NCI-H526 treated with DMSO at 0.1 percent for 48 hours (cell line): ENCODE measurements around the gene COX4I1.

ENCODE experiments used
- DNase-seq: peaks from one replicate; lab custom pipeline; 2025; lab: John Stamatoyannopoulos, UW

COX4I1 gene

DNA sequence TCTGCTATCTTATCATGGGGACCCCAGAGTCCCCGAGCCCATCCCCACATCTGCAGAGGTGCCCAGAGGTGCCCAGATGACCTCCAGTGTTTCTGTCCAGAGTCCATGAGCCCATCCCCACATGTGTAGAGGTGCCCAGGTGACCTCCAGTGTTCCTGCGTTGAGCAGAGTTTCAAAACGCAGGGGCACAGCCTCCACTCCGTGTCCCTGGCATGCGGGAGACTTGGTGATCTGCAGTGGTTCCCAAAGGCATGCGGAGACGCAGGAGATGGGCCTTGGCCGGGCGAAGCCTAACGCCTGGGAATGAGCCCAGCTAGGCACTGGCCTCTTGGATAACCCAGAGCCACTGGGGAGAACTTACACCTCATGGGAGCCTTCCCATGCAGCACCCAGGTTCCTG, 41.3 kb downstream of the COX4I1 start:
- no peak for DNase-seq

DNA sequence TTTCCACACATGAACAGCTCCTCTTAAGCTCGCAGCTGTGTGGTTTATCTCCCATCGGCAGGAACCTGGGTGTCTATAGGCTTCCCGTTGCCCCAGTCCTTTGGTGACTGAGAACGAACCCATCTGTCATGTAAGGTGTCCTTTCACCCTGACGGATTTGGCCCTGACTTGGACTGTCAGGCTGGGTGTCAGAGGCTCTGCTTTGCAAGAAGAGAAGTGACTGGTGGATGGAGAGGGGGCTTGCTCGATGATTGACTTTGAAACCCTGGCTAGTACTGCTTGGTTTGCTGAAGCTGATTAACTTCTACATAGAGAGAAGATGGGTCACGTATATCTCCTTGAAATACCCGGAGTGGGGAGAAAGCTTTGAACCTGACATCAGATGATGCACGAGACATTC, 42.9 kb downstream of the COX4I1 start:
- DNase-seq, result no peak

DNA sequence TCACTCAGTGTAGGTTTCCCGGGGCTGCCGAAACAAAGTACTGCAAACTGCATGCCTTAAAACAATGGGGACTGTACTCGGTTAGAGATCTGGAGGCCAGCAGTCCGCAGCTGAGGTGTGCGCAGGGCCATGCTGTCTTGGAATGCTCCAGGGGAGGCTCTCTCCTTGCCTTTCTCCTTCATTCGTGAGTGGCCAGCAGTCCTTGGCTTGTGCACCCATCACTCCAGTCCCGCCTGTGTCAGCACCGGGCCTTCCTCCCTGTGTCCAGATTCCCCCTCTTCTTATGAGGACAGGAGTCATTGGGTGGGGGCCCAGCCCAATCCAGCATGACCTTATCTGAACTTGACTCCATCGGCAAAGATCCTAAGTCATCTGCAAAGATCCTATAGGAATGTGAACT, 43.4 kb downstream of the COX4I1 start:
- no peak for DNase-seq

DNA sequence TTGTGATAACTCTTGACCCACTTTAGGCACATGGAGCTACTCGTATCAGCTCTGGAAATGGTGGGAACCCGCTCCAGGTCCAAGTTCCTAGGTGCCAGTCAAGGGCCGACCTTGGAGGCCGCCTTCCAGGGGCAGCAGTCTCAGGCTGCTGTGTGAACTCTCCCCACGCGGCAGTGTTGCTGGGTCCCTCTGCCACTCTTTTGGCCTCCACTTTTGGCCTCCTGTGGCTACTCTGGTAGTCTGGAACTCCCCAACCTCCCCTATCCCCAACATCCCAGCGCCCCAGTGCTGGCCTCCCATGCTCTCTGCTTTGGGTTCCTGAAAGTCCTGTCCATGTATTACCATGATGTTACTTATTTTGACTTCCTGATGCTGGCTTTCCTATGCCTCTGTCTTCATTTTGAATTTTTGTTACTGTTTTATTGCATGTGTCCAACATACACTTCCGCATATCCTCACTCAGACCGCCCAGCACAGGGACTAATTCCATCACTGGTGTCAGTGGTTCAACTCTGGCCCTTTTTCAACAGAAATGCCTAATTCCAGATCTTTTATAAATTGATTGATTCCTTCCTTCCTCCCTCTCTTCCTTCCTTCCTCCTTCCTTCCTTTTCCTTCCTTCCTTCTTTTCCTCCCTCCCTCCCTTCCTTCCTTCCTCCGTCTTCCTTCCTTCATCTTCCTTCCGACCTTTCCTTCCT, 44.1 kb downstream of the COX4I1 start:
- no peak for DNase-seq

DNA sequence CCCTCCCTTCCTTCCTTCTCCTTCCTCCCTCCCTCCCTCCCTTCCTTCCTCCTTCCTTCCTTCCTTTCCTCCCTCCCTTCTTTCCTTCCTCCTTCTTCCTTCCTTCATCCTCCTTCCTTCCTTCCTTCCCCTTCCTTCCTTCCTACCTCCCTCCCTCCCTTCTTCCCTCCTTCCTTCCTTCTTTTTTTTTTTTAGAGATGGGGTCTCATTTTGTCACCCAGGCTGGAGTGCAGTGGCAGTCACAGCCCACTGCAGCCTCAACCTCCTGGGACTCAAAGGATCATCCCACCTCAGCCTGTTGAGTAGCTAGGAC, 44.6 kb downstream of the COX4I1 start:
- DNase-seq, result no peak

DNA sequence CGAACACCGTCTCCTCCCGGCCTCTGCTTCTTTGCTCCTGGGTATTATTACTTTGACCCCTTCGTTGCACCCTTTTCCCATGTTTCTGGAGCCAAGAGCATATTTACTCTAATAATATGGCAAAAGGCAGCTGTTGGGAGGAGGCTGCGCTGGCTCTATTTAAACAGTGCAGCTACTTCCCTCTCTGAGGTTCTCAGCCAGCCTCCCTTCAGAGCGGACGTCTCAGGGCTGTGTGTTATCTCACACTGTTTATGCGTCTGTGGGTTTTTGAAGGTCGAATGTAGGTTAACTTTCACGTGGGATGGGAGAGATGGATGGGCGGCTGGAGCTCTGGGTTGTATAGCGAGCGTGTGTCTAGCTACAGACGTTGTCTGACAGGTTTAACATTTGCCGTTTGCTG, 45.3 kb downstream of the COX4I1 start:
- DNase-seq, result no peak

DNA sequence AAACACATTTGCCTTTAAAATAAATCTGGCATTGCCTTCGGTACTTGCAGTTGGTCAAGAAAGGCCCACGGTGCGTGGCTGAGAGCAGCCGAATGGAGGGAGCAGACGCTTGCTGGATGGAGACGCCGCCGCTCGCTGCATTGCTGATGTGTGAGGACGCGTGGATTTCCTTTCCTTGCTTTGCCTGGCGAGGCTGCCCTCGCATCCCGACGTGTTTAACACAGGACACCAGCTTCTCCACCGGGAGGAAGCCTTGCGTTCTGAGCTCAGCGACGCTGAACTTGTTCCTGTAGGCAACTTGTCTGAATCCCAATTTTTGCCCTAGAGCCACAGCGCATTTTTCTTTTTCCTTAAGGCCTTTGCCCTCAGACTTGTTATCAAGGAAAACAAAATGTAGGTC, 45.8 kb downstream of the COX4I1 start:
- DNase-seq, result no peak

DNA sequence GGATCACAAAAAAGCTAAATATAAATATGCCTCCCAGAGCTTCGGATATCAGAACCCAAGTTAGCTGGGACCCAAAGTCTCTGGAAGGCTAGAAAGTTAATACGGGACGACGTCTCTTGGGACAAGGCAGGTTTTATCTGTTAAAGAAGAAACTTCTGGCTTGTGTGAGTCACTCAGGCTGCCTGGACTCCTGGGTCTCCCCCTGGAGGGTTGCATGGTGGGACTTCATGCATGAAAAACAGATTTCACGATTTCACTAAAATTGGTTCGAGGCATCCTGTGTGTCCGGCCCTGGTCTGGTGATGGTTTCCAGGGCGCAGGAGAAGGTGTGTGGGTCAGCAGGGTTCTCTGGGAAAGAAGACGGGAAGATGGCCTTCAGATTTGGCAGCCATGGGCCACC, 47.0 kb downstream of the COX4I1 start:
- DNase-seq, result no peak

DNA sequence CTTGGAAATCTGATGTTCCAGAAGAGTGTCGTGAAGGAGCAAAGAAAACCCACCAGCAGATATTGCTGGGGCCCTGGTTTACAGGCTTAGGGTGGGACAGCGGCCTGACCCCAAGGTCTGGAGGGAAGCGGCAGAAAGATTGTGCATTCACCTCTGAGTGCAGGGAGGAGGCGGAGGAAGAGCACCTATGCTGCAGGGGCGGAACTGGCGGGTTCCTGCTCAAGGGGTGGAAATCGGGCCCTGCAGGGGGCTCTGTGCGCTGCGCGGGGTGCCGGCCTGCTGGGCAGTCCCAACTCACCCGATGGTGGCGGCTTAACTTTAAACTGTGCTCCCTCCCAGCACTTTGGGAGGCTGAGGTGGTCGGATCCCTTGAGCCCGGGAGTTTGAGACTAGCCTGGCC, 47.5 kb downstream of the COX4I1 start:
- DNase-seq, result no peak

DNA sequence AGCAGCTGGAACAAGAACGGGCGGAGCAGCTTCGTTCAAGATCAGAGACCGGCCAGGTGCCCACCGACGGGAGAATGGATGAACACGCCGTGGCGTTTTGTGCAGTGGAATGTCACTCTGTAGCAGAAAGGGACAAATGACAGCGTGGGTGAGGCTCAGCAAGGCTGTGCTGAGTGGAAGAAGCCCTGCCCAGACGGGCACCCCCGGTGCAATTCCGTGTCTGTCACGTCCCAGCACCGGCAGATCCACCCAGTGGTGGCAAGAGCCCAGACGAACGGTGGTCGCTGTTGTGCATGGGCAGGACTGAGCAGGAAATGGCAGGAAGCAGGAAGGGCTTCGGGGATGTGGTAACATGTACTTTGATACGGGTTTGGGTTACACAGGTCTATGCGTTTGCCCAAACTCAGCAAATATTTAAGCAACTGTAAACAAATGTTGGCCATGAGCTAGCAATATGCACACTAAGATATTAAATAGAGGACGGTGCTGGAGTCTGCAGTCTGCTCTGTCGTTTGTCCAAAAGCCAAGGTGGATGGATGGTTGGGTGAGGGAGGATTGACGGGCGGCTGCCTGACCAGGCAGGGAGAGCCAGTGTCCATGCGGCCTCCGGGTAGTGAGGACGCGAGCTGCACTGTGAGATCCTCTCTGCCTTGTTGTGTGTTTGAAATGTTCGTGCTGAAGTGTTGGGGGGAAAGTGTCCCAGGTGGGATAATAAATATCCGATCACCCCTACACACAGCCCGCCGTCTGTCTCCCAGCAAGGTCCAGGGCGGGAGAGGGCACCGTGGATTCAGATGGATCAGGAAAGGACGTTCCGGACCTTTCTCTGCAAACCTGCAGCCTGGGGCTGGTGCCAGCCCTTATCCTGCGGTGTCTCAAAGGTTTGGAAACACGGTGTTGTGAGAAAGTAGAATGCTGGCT, 48.4 kb downstream of the COX4I1 start:
- no peak for DNase-seq

DNA sequence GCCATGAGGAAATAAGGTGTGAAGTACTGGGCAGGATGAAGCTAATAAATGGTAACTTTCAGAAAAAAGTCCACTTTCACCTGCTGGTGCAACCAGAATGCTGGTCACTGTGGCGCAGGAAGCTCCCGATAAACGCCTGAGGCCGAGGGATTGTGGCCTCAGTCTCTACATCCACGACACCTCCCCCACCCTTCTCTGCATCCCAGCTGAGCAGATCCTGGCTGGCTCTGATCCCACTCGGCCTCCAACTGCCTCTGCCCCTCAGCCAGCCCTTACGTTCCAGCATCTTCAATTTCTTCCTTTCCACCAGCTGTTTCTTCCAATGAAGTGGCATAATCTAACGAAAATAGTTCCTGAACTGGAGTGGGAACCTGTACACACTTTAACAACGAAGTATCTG, 49.5 kb downstream of the COX4I1 start:
- DNase-seq, result no peak

DNA sequence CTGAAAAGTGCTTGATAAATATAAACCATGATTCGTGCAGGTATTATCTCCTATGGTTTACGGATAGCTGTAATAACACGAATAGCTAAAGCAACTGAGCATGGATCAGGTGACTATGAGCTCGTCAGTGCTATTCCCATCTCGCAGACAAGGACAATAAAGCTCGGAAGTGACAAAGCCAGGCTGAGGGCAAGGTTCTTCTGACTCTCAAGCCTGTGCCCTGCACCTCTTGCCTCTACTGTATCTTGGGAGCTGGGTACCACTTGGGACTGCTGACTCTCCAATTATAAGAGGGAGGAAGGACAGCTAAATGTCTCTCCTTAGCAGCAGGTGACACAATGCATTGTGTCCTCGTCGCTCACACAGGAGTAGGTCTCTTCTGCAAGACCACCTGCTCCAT, 49.9 kb downstream of the COX4I1 start:
- no peak for DNase-seq

DNA sequence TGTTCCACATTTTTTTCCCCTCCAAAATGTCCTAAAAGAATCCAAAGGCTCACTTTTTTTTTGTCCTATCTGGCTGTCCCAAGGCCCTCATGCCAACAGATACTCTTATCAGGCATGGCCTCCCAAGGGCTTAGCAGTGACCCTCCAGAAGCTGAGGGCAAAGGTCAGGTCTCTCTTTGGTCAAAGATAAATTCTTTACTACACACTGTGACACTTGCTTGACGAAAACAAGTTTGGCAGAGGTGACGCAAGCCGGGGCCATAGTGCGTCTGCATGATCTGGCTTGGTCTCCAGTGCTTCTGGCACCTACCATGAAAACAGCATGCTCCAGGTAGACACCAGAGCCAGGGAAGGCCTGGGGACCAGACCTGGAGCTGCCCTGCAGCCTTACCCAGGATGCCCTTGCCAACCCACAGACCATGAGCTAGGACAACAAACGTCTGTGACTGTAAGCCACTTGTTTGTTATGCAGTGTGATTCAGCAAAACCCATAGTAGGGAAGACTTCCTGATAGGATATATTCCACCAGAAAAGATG, 50.9 kb downstream of the COX4I1 start:
- no peak for DNase-seq

DNA sequence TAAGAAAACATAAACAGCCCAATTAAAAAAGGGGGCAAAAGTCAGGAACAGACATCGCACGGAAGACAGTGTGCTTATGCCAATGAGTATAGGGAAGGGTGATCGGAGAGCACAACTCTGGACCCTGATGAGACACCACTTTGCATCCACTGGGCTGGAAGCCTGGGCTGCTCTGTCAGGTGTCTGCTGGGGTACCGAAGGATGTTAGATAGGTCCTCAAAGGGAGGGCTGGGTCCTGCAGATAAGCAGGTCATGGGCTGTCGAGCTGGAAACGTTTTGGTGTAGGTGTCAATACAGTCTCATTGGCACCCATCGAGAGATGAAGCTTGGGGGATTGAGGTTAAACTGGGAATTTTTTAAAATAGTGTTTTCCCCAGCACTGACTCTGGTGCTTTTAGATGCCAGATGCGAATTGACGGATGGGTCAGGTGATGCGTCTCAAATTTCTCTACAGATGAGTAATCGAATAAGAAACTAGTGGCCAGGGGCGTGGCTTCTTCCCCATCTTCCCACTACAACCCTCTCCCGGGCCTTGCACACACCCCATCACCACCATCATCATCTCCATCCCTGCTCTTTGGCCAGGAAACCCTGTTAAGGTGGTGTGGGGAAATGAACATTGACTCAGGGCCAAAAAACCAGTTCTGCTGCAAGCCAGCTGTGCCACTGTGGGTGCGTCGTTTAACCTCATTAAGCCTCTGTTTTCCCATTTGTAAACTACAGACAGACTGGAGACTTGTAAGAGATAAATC, 51.7 kb downstream of the COX4I1 start:
- DNase-seq, result no peak

DNA sequence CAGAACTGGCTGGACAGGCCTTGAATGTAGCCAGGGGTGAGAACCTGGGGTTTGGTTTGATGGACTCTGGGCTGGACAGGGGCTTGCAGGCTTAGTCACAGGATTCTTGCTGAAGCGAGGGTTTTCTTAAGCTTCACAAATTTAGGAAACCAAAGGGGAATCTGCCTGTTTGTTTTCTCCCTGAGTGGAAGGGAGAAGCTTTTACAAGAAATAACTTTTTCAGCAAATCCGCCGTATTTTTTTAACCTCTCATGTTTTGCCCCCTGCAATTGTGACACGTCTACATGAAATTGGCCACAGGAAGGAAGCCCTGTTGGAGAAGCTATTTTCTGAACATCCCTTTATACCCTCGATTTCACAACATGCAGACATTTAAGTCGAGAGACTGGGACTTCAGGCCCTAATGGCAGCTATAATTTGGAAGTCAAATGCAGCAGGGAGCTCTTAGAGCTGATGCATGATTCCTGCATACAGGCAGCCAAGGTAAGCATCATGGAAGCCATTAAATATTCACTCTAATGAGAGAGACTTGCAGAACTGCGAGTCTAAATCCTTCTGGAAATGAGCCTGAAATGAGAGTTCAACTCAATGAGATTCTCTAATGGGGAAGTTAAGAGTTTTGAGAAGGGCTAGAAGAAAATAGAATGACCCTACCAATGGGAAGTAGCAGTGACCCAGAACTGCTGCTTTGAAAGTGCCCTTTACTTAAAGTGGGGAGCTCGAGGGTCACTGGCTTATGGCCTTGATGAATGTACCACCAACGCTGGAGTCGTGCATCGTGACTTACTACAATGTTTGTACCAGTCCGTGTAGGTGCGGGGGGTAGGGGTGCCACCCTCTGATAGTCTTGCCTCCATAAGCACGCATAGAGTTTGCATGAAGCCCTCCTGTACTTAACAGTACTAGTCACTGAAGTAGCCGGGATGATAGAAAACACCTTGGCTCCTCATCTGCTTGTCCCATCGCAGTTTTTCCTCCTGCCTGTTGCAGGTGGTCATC, 54.4 kb downstream of the COX4I1 start:
- no peak for DNase-seq

DNA sequence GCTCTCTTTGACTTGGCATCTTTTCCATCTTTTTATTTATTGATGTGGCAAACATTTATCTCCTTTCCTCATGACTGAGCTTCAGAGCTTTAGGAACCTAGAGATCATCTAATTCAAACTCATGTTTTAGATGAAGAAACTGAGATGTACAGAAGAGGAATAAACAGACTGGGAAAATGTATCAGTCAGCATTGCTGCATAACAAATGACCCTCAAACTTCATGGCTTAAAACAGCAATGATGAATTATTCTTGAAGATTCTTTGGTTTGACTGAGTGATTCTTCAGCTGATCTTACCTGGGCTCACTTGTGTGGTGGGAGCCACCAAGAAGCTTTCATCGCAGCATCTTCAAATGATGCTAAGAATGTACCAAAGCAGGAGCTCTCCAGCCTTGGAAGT, 55.4 kb downstream of the COX4I1 start:
- DNase-seq, result no peak

DNA sequence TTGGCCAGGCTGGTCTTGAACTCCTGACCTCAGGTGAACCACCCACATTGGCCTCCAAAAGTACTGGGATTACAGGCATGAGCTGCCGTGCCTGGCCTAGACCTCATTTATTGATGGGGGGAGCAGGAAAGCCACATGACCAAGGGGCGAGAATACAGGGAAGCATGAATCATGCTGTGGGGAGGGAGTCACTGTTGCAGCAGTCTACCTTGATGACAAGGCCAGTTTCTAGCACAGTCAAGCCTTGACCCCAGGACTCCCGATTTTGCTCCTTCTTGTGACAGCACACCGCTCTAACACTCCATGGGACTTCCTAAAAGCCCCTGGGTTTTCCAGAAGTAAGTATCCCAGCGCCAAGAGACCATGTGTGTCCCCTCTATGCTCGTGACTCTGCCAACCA, 56.6 kb downstream of the COX4I1 start:
- DNase-seq, result no peak

DNA sequence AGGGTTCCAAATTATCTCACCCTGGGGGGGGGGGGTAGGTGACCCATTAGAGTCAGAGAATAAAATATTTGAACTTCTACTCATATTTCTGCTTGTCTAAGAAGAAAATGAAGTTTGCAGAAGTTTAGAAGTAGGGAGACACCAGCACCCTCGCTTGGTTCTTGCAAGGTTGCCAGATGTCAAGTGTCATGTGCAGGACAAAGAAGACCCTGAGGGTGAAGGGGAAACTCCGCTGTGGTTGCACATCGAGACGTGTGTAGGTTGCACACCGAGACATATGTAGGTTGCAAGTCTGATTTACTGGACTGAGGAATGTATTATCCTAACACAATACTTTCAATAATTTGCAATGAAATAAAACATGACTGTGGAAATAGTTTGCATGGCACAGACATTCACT, 57.1 kb downstream of the COX4I1 start:
- DNase-seq, result no peak
